Kidney (tissue), 14 donors: ENCODE measurements around the gene LCOR. TPM values are rescaled to one million over a fixed set of nuclear protein-coding genes. Genes with fewer than 3 reads are reported as not detected.

Source experiments
- DNase-seq, 5 donors: peaks; one replicate each; pipeline ENCODE4 v3.0.0-alpha.2; 2013 to 2020
- FAIRE-seq: peaks from 2 replicates; lab custom pipeline; 2012; peaks lifted over from hg19 to GRCh38; lab: Jason Lieb, UNC
- H3K27ac ChIP-seq, 2 donors: one replicate each; pipeline ENCODE4 v1.7.0; 2013; ENCODE audit warnings: low read depth in 2 of 2, low read length in 2 of 2, inconsistent platforms in 1 of 2
- H3K27me3 ChIP-seq: one replicate; pipeline ENCODE4 v1.7.1; 2013; ENCODE audit warnings: low read length, inconsistent platforms; ENCODE audit not compliant: control insufficient read depth, insufficient read depth
- H3K36me3 ChIP-seq, 3 donors: one replicate each; pipeline versions ENCODE4 v1.7.0 to v1.7.1; 2013; ENCODE audit warnings: low read length in 3 of 3, control low read depth in 1 of 3, inconsistent platforms in 1 of 3; ENCODE audit not compliant: insufficient read depth in 3 of 3, control insufficient read depth in 2 of 3
- H3K4me1 ChIP-seq, 3 donors: one replicate each; pipeline versions ENCODE4 v1.7.0 to v1.7.1; 2013; ENCODE audit warnings: low read length in 3 of 3, inconsistent platforms in 1 of 3, low read depth in 1 of 3; ENCODE audit not compliant: control insufficient read depth in 2 of 3, insufficient read depth in 2 of 3
- H3K4me3 ChIP-seq, 3 donors: one replicate each; pipeline versions ENCODE4 v1.7.0 to v1.8.1; 2013; ENCODE audit warnings: low read length in 3 of 3, control low read depth in 1 of 3, inconsistent platforms in 1 of 3
- H3K9ac ChIP-seq, 3 donors: one replicate each; pipeline versions ENCODE4 v1.7.0 to v1.7.1; 2013; ENCODE audit warnings: low read length in 3 of 3, control low read depth in 1 of 3, inconsistent platforms in 1 of 3
- H3K9me3 ChIP-seq, 3 donors: one replicate each; pipeline versions ENCODE4 v1.7.0 to v1.7.1; 2013; ENCODE audit warnings: low read length in 3 of 3, control low read depth in 1 of 3, inconsistent platforms in 1 of 3; ENCODE audit not compliant: control insufficient read depth in 2 of 3, insufficient read depth in 1 of 3
- intact Hi-C: fragments of 100-400 bp; cut with DNase I; formaldehyde crosslinking; loops from one replicate; pipeline ENCODE4 v1.11.1; 2022
- polyA plus RNA-seq: library from polyadenylated mRNA; stranded (reverse); fragments of 350-450 nt; fragmentation: Illumina TruSeq; extraction: RNeasy Lipid Tissue Mini Kit (QIAGEN cat#74804); gene quantifications from one replicate; pipeline ENCODE4 v1.2.3, GENCODE V29; 2014; ENCODE audit warnings: low read depth, low replicate concordance; ENCODE audit not compliant: insufficient read depth
- total RNA-seq: library from RNA; stranded (reverse); fragmentation: NEBNext Ultra II Directional; extraction: Animal tissue kit (Norgen Biotek cat#: 25700); gene quantifications from one replicate; pipeline ENCODE4 v1.2.1, GENCODE V29; 2021
- TF ChIP-seq, protein P1 (sequence below): IDR thresholded peaks from 3 replicates; pipeline ENCODE4 v1.5.1; 2012; ENCODE audit warnings: mild to moderate bottlenecking, moderate library complexity, borderline replicate concordance; ENCODE audit not compliant: insufficient read depth; ENCODE audit errors: extremely low read depth
- donor health status: control.
- donor health status: control.
- donor health status: control.
- donor health status: control.
- donor health status: control.
- donor health status: DM: yes; HTN: yes; CAD: no.
- donor health status: Normal renal cell carcinoma (clear cell type).

The LCOR gene
- total and polyA plus RNA-seq, 2 donors from 2014 or later = 2.8 to 48.5 TPM

DNA sequence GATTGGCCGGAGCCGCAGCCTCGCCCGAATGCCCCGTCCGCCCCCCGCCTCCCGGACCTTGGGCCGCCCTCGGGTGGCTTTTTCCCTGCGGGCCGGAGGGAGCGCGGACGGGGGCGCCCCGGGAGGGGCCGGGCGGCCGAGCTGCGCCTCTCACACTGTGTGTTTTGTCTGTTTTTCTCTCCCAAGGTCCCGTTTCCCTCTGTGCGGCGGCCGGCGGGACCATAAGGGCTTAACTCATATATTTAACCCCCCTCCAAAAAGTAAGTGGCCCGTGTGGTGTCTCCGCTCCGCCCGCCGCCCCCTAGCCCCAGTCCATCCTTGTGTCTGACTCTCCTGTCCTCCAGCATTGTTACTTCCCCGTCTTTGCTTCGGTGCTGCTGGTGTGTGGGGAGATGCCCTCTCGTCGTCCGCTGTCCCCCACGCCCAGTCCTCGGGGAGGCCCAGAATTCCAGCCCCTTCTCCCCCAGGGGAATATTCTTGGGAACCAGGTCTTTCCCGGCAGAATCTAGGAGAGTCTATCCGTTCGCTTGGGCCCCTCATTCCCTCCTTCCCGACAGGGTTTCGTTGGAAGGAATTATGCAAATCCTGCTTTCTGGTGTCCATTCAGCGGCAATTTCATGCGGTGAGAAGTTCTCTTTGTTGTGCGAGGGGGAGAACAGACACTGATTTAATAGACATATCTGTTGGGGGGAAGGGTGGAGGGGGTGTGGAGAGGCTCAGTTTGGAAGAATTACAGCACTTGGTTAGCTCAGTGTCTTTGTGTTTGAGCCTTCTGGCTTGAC, 1.3 kb downstream of the LCOR start:
- peaks cover 2 to 14% (median 14%) of the 10 kb centered on the region in 3 donors for H3K4me1 ChIP-seq
- FAIRE-seq = no peak
- intact Hi-C loops = no loop called here

DNA sequence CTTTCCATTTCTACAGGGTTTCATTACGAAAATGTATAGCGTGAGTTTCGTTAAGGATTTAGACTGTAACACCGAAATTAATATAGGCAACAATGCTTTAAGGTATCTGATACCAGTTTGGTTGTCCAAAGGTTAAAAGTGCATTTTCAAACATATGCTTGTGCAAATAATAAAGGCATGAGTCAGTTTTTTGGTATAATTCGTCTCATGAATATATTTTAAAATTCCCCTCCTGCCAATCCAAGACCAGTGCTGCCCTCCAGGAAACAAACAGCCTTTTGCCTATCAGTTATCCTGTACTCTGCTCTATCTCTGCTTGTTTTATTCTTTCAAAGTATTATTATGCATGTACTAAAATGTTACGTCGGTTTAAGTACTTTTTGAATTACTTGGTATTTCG, 2.0 kb downstream of the LCOR start:
- Histone ChIP-seq H3K27me3 (no peaks in the 10 kb centered on the region), H3K9ac (peak overlapping the region in 1 of 3 donors; percentile 37), H3K4me3 (peak overlapping the region; percentile 52 to 71 (median 63)), H3K27ac (peak overlapping the region in 1 of 2 donors; percentile 52), H3K4me1 (peaks cover 2 to 14% (median 14%) of the 10 kb centered on the region in 3 donors), H3K9me3 (no peaks in the 10 kb centered on the region), H3K36me3 (no peaks in the 10 kb centered on the region)
- FAIRE-seq = no peak
- intact Hi-C loops = no loop called here
- TF ChIP-seq, protein P1, sequence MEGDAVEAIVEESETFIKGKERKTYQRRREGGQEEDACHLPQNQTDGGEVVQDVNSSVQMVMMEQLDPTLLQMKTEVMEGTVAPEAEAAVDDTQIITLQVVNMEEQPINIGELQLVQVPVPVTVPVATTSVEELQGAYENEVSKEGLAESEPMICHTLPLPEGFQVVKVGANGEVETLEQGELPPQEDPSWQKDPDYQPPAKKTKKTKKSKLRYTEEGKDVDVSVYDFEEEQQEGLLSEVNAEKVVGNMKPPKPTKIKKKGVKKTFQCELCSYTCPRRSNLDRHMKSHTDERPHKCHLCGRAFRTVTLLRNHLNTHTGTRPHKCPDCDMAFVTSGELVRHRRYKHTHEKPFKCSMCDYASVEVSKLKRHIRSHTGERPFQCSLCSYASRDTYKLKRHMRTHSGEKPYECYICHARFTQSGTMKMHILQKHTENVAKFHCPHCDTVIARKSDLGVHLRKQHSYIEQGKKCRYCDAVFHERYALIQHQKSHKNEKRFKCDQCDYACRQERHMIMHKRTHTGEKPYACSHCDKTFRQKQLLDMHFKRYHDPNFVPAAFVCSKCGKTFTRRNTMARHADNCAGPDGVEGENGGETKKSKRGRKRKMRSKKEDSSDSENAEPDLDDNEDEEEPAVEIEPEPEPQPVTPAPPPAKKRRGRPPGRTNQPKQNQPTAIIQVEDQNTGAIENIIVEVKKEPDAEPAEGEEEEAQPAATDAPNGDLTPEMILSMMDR = no peak
- no peak for DNase-seq

More for the DNA sequence above, 1.3 kb downstream of the LCOR start:
- peak overlapping the region; percentile 52 to 88 for H3K27ac ChIP-seq
- peak overlapping the region; percentile 52 to 71 (median 63) for H3K4me3 ChIP-seq
- H3K9me3 ChIP-seq = no peaks in the 10 kb centered on the region
- no peaks in the 10 kb centered on the region for H3K27me3 ChIP-seq
- no peaks in the 10 kb centered on the region for H3K36me3 ChIP-seq
- TF ChIP-seq, protein P1 = no peak
- peak; percentile 48 to 81 (median 69) for DNase-seq
- H3K9ac ChIP-seq = peak overlapping the region; percentile 37 to 59 (median 43)

DNA sequence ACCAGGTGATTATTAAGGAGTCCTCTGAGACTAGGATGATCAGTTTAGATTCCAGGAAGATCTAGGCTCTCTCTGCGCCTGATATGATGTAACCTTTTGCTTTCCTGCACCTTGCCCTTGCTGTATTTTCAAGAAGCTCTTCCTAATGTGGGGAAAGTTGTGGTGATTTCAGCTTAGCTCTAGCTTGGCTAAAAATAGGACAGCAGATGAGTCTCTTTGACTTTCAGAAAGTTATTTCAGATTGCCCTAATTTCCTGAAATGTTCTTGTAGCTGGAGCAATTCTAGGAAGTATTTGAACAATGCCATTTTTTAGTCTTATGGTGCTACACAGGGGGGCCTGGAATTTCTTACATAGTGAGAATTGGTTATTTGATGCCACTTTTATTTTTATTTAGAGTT, 3.8 kb downstream of the LCOR start:
- intact Hi-C loops = no loop called here
- FAIRE-seq = no peak

More for the DNA sequence above, 3.8 kb downstream of the LCOR start:
- H3K27me3 ChIP-seq = no peaks in the 10 kb centered on the region
- no peaks in the 10 kb centered on the region for H3K36me3 ChIP-seq
- no peaks in the 10 kb centered on the region for H3K9me3 ChIP-seq
- DNase-seq = no peak
- H3K27ac ChIP-seq = peak overlapping the region in 1 of 2 donors; percentile 13
- no peak overlapping the region for H3K4me3 ChIP-seq
- TF ChIP-seq, protein P1 = no peak
- no peak overlapping the region for H3K9ac ChIP-seq
- peaks cover 2 to 14% (median 14%) of the 10 kb centered on the region in 3 donors for H3K4me1 ChIP-seq
